NCI-H2196 (cell line): ENCODE results near the gene TCFL5.

ENCODE experiments used
- DNase-seq: peaks from one replicate; lab custom pipeline; 2025; ENCODE audit not compliant: unreplicated experiment; lab: John Stamatoyannopoulos, UW

Gene TCFL5

GRCh38 chr20:62837790-62838127 lies 23.9 kb downstream of the TCFL5 start:
- DNase-seq: no peak

- DNase-seq: no peak
Measured at GRCh38 chr20:62836967-62837490, 24.6 kb downstream of the TCFL5 start.

GRCh38 chr20:62835931-62836861 lies 25.4 kb downstream of the TCFL5 start:
- no peak for DNase-seq

GRCh38 chr20:62834967-62835730 lies 26.5 kb downstream of the TCFL5 start:
- DNase-seq: no peak

- DNase-seq: peak; percentile 40
Measured at GRCh38 chr20:62832951-62833391, 28.7 kb downstream of the TCFL5 start.

GRCh38 chr20:62832212-62832922 lies 29.3 kb downstream of the TCFL5 start:
- DNase-seq: peak; percentile 84

- DNase-seq: no peak
Measured at GRCh38 chr20:62831854-62832211, 29.8 kb downstream of the TCFL5 start.

GRCh38 chr20:62831361-62831788 lies 30.2 kb downstream of the TCFL5 start:
- DNase-seq: no peak

GRCh38 chr20:62830821-62831220 lies 30.8 kb downstream of the TCFL5 start:
- no peak for DNase-seq

GRCh38 chr20:62830251-62830650 lies 31.4 kb downstream of the TCFL5 start:
- no peak for DNase-seq

GRCh38 chr20:62829231-62830230 lies 32.1 kb downstream of the TCFL5 start:
- DNase-seq: no peak

GRCh38 chr20:62828511-62829230 lies 33.0 kb downstream of the TCFL5 start:
- no peak for DNase-seq

GRCh38 chr20:62828051-62828450 lies 33.6 kb downstream of the TCFL5 start:
- DNase-seq: no peak

GRCh38 chr20:62827311-62828038 lies 34.1 kb downstream of the TCFL5 start:
- DNase-seq: no peak

- DNase-seq: no peak
Measured at GRCh38 chr20:62826646-62827310, 34.8 kb downstream of the TCFL5 start.

GRCh38 chr20:62825986-62826645 lies 35.5 kb downstream of the TCFL5 start:
- no peak for DNase-seq

GRCh38 chr20:62825333-62825985 lies 36.2 kb downstream of the TCFL5 start:
- DNase-seq: no peak
